GM19351 (cell line): Measurements from ENCODE around the gene OR1D2.
A peak's percentile ranks its signal among the peaks of the same experiment; 100 is the strongest.
"Not testable (repeated sequence)": the region's sequence is repeated elsewhere in the genome, so short reads cannot be mapped to it uniquely, and the experiment has no call there.

ENCODE experiments used
- ATAC-seq: cut with Tn5 transposase; IDR thresholded peaks from one replicate; pipeline ENCODE4 v1.9.1; 2021; ENCODE audit warnings: mild to moderate bottlenecking, moderate library complexity; ENCODE audit not compliant: unreplicated experiment

OR1D2 gene

GRCh38 chr17:3104322-3104721 is at the start of gene OR1D2:
OR1D2 (minus strand) TSS chr17:3104422; CDS start chr17:3092996, 11,426 bp downstream.
- ATAC-seq: no peak

- ATAC-seq: not testable (repeated sequence)
These were observed 33.3 kb upstream of the OR1D2 start for GRCh38 chr17:3137494-3137893.

GRCh38 chr17:3127451-3127850 is 23.2 kb upstream of the OR1D2 start, which contains the start of gene OR1G1:
OR1G1 (minus strand) TSS chr17:3127551; CDS start chr17:3127551, 0 bp downstream.
- no peak for ATAC-seq

GRCh38 chr17:3073850-3074249 is 30.4 kb downstream of the OR1D2 start:
- ATAC-seq: not testable (repeated sequence)

GRCh38 chr17:3065192-3065591 is 39.0 kb downstream of the OR1D2 start:
- ATAC-seq: not testable (repeated sequence)

- ATAC-seq: not testable (repeated sequence)
These were observed 40.7 kb downstream of the OR1D2 start, which contains the start of gene OR1D5 for GRCh38 chr17:3063507-3063906. OR1D5 (minus strand) TSS chr17:3063607; CDS start chr17:3063607, 0 bp downstream.

GRCh38 chr17:3062824-3063377 is 41.3 kb downstream of the OR1D2 start:
- not testable (repeated sequence) for ATAC-seq

- ATAC-seq: not testable (repeated sequence)
These were observed 49.4 kb downstream of the OR1D2 start for GRCh38 chr17:3054868-3055267.

GRCh38 chr17:3049705-3050295 is 54.4 kb downstream of the OR1D2 start:
- no peak for ATAC-seq

GRCh38 chr17:3048727-3049471 is 55.3 kb downstream of the OR1D2 start:
- ATAC-seq: peak; percentile 98

GRCh38 chr17:3046753-3047152 is 57.5 kb downstream of the OR1D2 start:
- no peak for ATAC-seq

GRCh38 chr17:3043737-3044365 is 60.4 kb downstream of the OR1D2 start:
- no peak for ATAC-seq

GRCh38 chr17:3040882-3041281 is 63.3 kb downstream of the OR1D2 start:
- no peak for ATAC-seq

GRCh38 chr17:3039736-3040135 is 64.5 kb downstream of the OR1D2 start:
- ATAC-seq: no peak

- no peak for ATAC-seq
These were observed 65.3 kb downstream of the OR1D2 start for GRCh38 chr17:3038941-3039340.
